ENCODE measurements around the gene TMPRSS11A.

GRCh38 chr4:67899096-67899495, 64.2 kb downstream of the TMPRSS11A start:
- TF ChIP-seq POLR2A (IDR thresholded peaks at IDR 0.05) (no peak), CTCF (IDR thresholded peaks at IDR 0.05) (no peak), EP300 (IDR thresholded peaks at IDR 0.05) (no peak)
